Adrenal gland (tissue), 12 donors: ENCODE data around the gene SLC27A5. TPM values are rescaled to one million over a fixed set of nuclear protein-coding genes. Genes with fewer than 3 reads are reported as not detected.
A peak's percentile ranks its signal among the peaks of the same experiment; 100 is the strongest.
"Not testable (repeated sequence)": the region's sequence is repeated elsewhere in the genome, so short reads cannot be mapped to it uniquely, and the experiment has no call there.

ENCODE experiments used
- DNase-seq, 7 donors: peaks; one replicate each; pipeline ENCODE4 v3.0.0-alpha.2; 2019 to 2020
- H3K27ac ChIP-seq, 5 donors: fragments of 200-600 bp; sonication (generic) in 4 of 5; 1 replicate in 3 of 5; 2 replicates in 2 of 5; pipeline versions ENCODE4 v1.5.1 to v1.8.0; 2016 to 2020; ENCODE audit warnings: mild to moderate bottlenecking in 1 of 5
- H3K27me3 ChIP-seq: fragments of 200-600 bp; 2 replicates; pipeline ENCODE4 v1.8.0; 2021
- H3K36me3 ChIP-seq, 2 donors: fragments of 200-600 bp; replicated peaks in 1 of 2; 1 replicate in 1 of 2; 2 replicates in 1 of 2; pipeline versions ENCODE4 v1.5.1 to v1.8.0; 2018 to 2022
- H3K4me1 ChIP-seq, 2 donors: fragments of 200-600 bp; replicated peaks in 1 of 2; 1 replicate in 1 of 2; 2 replicates in 1 of 2; pipeline versions ENCODE4 v1.5.1 to v1.8.0; 2018 to 2021
- H3K4me3 ChIP-seq, 4 donors: fragments of 200-600 bp; sonication (generic) in 3 of 4; one replicate each; pipeline ENCODE4 v1.5.1; 2016 to 2018
- H3K9me3 ChIP-seq, 3 donors: fragments of 200-600 bp; sonication (generic) in 1 of 3; replicated peaks in 1 of 3; 1 replicate in 2 of 3; 2 replicates in 1 of 3; pipeline versions ENCODE4 v1.5.1 to v1.8.0; 2016 to 2021
- CTCF ChIP-seq, 6 experiments: fragments of 450-650 bp in 4 of 6; fragments of 200-600 bp in 2 of 6; sonication (generic) in 1 of 6; IDR thresholded peaks; 1 replicate in 5 of 6; 2 replicates in 1 of 6; pipeline versions ENCODE4 v1.5.1 to v1.8.0; 2016 to 2021; ENCODE audit warnings: antibody characterized with exemption in 6 of 6, mild to moderate bottlenecking in 2 of 6, moderate library complexity in 1 of 6
- POLR2A ChIP-seq, 2 donors: fragments of 450-650 bp; IDR thresholded peaks; one replicate each; pipeline ENCODE4 v1.6.1; 2017; ENCODE audit warnings: antibody characterized with exemption in 2 of 2, mild to moderate bottlenecking in 2 of 2, moderate library complexity in 1 of 2
- WGBS, 4 donors: extraction: QIAGEN DNeasy Blood & Tissue Kit in 2 of 4; methylation state at CpG; one replicate each; pipeline versions ENCODE4 v1.1.5 to v1.1.7; 2013 to 2017; 5-methylcytosine and 5-hydroxymethylcytosine counted together
- intact Hi-C, 2 donors: fragments of 100-400 bp; cut with DNase I; formaldehyde crosslinking; loops; one replicate each; pipeline versions ENCODE4 v1.14.1 to v1.15.0; 2022 to 2023
- polyA plus RNA-seq, 3 donors: library from polyadenylated mRNA; stranded (reverse); fragments of 200-250 nt in 2 of 3; fragments of 350-450 nt in 1 of 3; fragmentation: Illumina TruSeq in 1 of 3; extraction: RNeasy Lipid Tissue Mini Kit (QIAGEN cat#74804) in 1 of 3; gene quantifications; one replicate each; pipeline ENCODE4 v1.2.3, GENCODE V29; 2013 to 2014
- total RNA-seq, 9 donors: library from RNA; depleted of rRNA in 4 of 9; stranded (reverse); fragments of >200 nt in 4 of 9; fragments of 120-200 nt in 1 of 9; fragmentation: NEBNext Ultra II Directional in 1 of 9; extraction: Animal tissue kit (Norgen Biotek cat#: 25700) in 1 of 9; gene quantifications; one replicate each; pipeline versions ENCODE4 v1.1.0 to v1.2.4, GENCODE V29; 2013 to 2023
- donor health status: healthy with polysubstance abuse.
- donor health status: Bipolar disorder and iron deficiency.
- donor health status: DM: yes; HTN: yes; CAD: no.
- donor health status: DM: no; HTN: no; CAD: no.
- donor health status: DM: no; HTN: no; CAD: no.
- donor health status: DM: yes; HTN: yes; CAD: no.

The SLC27A5 gene
- total and polyA plus RNA-seq, 12 donors: 3.8 to 18.3 (median 9.1) TPM

DNA sequence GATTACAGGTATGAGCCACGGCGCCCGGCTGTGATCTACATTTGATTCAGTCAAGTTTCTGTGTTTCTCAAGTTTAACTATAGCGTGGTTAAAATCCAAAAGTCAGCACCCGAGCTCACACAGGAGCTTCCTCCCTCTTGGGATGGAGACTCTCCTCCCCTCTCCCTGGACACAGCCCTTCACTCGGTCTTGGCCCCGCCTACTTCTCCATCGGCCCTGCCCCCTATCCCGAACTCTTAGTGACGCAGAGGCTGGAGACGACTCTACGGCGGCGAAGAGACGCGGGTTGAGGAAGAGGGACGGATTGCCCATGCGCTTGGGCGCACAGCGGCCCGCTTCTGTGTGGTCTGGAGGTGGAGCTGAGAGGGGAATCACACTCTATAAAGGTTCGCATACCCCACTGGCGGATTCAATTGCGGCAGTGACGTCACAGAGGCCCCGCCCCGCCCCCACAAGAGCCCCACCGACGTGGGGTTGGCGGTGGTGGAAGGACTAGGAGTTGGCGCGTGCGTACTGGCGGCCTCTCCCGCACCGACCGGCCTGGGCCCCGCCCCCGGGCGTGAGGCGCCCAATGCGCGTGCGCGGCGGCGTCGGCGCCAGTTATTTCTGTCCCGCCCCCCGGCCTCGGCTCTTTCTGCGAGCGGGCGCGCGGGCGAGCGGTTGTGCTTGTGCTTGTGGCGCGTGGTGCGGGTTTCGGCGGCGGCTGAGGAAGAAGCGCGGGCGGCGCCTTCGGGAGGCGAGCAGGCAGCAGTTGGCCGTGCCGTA is 32.2 kb upstream of the SLC27A5 start, which contains the start of gene TRIM28:
TRIM28 (plus strand) TSS at position 239 of the 765 bp plus-strand sequence. CDS start 694 bp downstream, outside the sequence.
- peak; percentile 98 to 99 (median 98) for DNase-seq
- 0 to 1% (median 0%) methylated on average over 5 to 73 of the region's 73 CpGs for WGBS, 4 donors
- H3K9me3 ChIP-seq: no peaks in the 10 kb centered on the region
- no peaks in the 10 kb centered on the region for H3K27me3 ChIP-seq
- H3K36me3 ChIP-seq: peaks cover 0 to 20% of the 10 kb centered on the region in 2 donors
- H3K27ac ChIP-seq: peak within 1 kb of the TSS; percentile 85 to 98 (median 97)
- peak within 1 kb of the TSS; percentile 10 to 96 (median 73) for H3K4me3 ChIP-seq
- intact Hi-C loops: no loop called here
- TF ChIP-seq POLR2A (IDR thresholded peaks at IDR 0.05): peak; percentile 91 to 98
- TF ChIP-seq CTCF (IDR thresholded peaks at IDR 0.05): peak in 2 of 6 experiments; percentile 7 to 17
- peaks cover 19 to 30% of the 10 kb centered on the region in 2 donors for H3K4me1 ChIP-seq

GRCh38 chr19:58542641-58543372 is 31.0 kb upstream of the SLC27A5 start:
- WGBS, 4 donors: 74 to 81% (median 78%) methylated on average over 18 of the region's 18 CpGs
- H3K4me3 ChIP-seq: peak overlapping the region in 1 of 4 donors; percentile 96
- H3K27me3 ChIP-seq, intact Hi-C loops, H3K9me3 ChIP-seq, H3K36me3 ChIP-seq: not testable (repeated sequence)
- peak in 1 of 7 donors; percentile 31 for DNase-seq
- peaks cover 19 to 30% of the 10 kb centered on the region in 2 donors for H3K4me1 ChIP-seq
- H3K27ac ChIP-seq: peak overlapping the region in 4 of 5 donors; percentile 85 to 97 (median 96)

GRCh38 chr19:58539169-58539559 is 27.4 kb upstream of the SLC27A5 start:
- H3K4me3 ChIP-seq, H3K27ac ChIP-seq, H3K9me3 ChIP-seq, H3K27me3 ChIP-seq, DNase-seq, intact Hi-C loops, H3K4me1 ChIP-seq, H3K36me3 ChIP-seq: not testable (repeated sequence)

DNA sequence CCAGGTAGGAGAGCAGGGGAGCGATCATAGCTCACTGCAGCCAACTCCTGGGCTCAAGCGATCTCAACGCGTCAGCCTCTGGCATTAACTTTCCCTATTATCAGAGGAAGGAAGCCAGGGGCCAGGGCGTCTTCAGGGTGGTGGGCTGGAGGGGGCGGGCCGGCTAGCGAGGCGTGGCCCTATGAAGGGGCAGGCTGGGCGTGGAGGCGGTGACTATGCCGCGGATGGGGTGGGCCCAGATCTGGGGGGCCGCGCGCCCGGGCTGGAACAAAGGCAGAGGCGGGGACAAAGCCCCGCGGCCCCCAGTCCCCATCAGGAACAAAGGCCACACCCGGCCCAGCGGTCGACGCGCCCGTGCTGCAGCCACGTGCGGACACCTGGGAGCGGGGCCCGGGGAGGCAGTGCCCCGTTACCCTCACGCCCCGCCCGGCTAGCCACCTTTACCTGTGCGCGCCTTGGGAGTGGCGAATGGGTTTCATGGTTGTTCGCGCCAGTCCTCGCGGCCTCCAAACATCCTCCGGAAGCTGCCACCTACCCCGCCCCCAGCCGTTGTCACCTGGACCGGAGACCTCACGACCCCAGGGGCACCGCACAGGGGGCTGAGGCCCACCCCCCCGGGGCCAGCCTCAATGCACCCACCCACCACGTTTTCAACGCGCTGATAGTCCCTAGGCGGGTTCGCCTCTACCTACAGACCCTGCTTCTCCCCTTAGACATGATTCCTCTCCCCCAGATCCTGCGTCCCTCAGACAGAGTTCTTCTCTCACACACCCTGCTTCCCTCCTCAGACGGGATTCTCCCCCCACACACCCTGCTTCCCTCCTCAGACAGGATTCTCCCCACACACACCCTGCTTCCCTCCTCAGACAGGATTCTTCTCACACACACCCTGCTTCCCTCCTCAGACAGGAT is 26.7 kb upstream of the SLC27A5 start:
- peaks cover 0 to 3% of the 10 kb centered on the region in 2 donors for H3K4me1 ChIP-seq
- peak overlapping the region in 1 of 4 donors; percentile 39 for H3K4me3 ChIP-seq
- DNase-seq: peak in 1 of 7 donors; percentile 47
- TF ChIP-seq CTCF (IDR thresholded peaks at IDR 0.05) (no peak), POLR2A (IDR thresholded peaks at IDR 0.05) (no peak)
- H3K9me3 ChIP-seq: no peaks in the 10 kb centered on the region
- H3K27me3 ChIP-seq: no peaks in the 10 kb centered on the region
- 5 to 13% (median 9%) methylated on average over 35 to 55 of the region's 55 CpGs for WGBS, 4 donors
- no peaks in the 10 kb centered on the region for H3K36me3 ChIP-seq
- intact Hi-C loops: no loop called here
- H3K27ac ChIP-seq: peak overlapping the region in 1 of 5 donors; percentile 2
